Stomach (tissue), 9 donors: ENCODE measurements around the gene PRODH2. TPM values are rescaled to one million over a fixed set of nuclear protein-coding genes. Genes with fewer than 3 reads are reported as not detected.

Experiments used
- DNase-seq, 2 donors: peaks; one replicate each; pipeline versions ENCODE4 v3.0.0 to v3.0.0-alpha.2; 2013 to 2019
- H3K27ac ChIP-seq, 5 donors: fragments of 200-600 bp in 4 of 5; sonication (generic) in 4 of 5; one replicate each; pipeline ENCODE4 v1.5.1; 2013 to 2019; ENCODE audit warnings: mild to moderate bottlenecking in 1 of 5, moderate library complexity in 1 of 5
- H3K27me3 ChIP-seq, 3 donors: fragments of 200-600 bp; sonication (generic); one replicate each; pipeline ENCODE4 v1.5.1; 2017 to 2019; ENCODE audit warnings: mixed run types in 1 of 3
- H3K36me3 ChIP-seq, 4 donors: fragments of 200-600 bp; sonication (generic); 1 replicate in 3 of 4; 2 replicates in 1 of 4; pipeline ENCODE4 v1.5.1; 2016 to 2019
- H3K4me1 ChIP-seq, 4 donors: fragments of 200-600 bp; sonication (generic); one replicate each; pipeline ENCODE4 v1.5.1; 2016 to 2019
- H3K4me3 ChIP-seq, 4 donors: fragments of 200-600 bp; sonication (generic) in 3 of 4; one replicate each; pipeline ENCODE4 v1.5.1; 2016 to 2019; ENCODE audit warnings: mild to moderate bottlenecking in 1 of 4
- H3K9me3 ChIP-seq, 4 donors: fragments of 200-600 bp; sonication (generic); one replicate each; pipeline ENCODE4 v1.5.1; 2016 to 2019
- EP300 ChIP-seq: sonication (generic); formaldehyde crosslinking; IDR thresholded peaks from one replicate; pipeline ENCODE4 v1.6.1; 2017; ENCODE audit warnings: antibody characterized with exemption
- POLR2A ChIP-seq, 4 donors: fragments of 450-650 bp; IDR thresholded peaks; one replicate each; pipeline ENCODE4 v1.6.1; 2016; ENCODE audit warnings: antibody characterized with exemption in 4 of 4, control low read depth in 2 of 4, mild to moderate bottlenecking in 1 of 4, moderate library complexity in 1 of 4
- POLR2AphosphoS5 ChIP-seq, 3 donors: sonication (generic); formaldehyde crosslinking; IDR thresholded peaks; one replicate each; pipeline ENCODE4 v1.6.1; 2016; ENCODE audit warnings: antibody characterized with exemption in 3 of 3
- WGBS, 5 donors: extraction: QIAGEN DNeasy Blood & Tissue Kit in 3 of 5; methylation state at CpG; one replicate each; pipeline versions ENCODE4 v1.1.5 to v1.1.7; 2013 to 2018; 5-methylcytosine and 5-hydroxymethylcytosine counted together
- intact Hi-C: fragments of 100-400 bp; cut with DNase I; formaldehyde crosslinking; loops from one replicate; pipeline ENCODE4 v1.15.1; 2023; ENCODE audit warnings: low total_unique reads
- polyA plus RNA-seq, 3 donors: library from polyadenylated mRNA; stranded (reverse); fragments of 200-250 nt; gene quantifications; one replicate each; pipeline ENCODE4 v1.2.3, GENCODE V29; 2013
- total RNA-seq, 5 donors: library from RNA; depleted of rRNA; stranded (reverse); fragments of >200 nt; gene quantifications; one replicate each; pipeline versions ENCODE4 v1.1.0 to v1.2.3, GENCODE V29; 2014 to 2016
- TF ChIP-seq, protein P1 (sequence below), 7 experiments: fragments of 450-650 bp in 4 of 7; fragments of 200-600 bp in 3 of 7; sonication (generic) in 3 of 7; IDR thresholded peaks; one replicate each; pipeline ENCODE4 v1.5.1; 2016 to 2019; ENCODE audit warnings: antibody characterized with exemption in 7 of 7, control low read depth in 2 of 7, mild to moderate bottlenecking in 1 of 7
- donor health status: healthy with polysubstance abuse.
- donor health status: Bipolar disorder and iron deficiency.
- donor health status: healthy.

PRODH2 gene
- total and polyA plus RNA-seq, 8 donors: 0.23 TPM; not detected in 7

DNA sequence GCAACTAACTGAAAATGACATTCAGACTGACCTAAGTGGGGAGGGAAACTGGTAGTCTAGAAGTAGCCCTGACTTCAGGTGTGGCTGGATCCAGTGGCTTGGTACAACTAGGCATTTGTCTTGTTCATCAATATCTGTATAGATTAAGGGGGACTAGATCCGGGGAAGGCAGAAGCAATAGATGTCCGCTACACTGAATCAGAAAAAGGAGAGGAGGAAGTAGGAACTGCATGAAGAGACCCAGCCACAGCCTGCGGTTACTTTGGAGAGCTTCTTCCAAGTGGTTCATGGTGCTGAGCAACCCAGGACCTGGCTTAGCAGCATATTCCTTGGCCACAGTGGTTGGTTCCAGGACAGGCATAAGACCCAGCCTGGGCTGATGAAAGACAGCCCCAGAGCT, 9.9 kb upstream of the PRODH2 start:
- DNase-seq: no peak
- Histone ChIP-seq H3K27me3 (peaks cover 0 to 71% (median 4%) of the 10 kb centered on the region in 3 donors), H3K27ac (no peak overlapping the region), H3K9me3 (no peaks in the 10 kb centered on the region), H3K4me3 (no peak overlapping the region), H3K36me3 (no peaks in the 10 kb centered on the region), H3K4me1 (peaks cover 0 to 6% (median 0%) of the 10 kb centered on the region in 4 donors)
- intact Hi-C loops: no loop called here
- WGBS, 5 donors: 68 to 82% (median 76%) methylated on average over 3 of the region's 3 CpGs
- TF ChIP-seq EP300 (no peak), POLR2AphosphoS5 (IDR thresholded peaks at IDR 0.05) (no peak), POLR2A (IDR thresholded peaks at IDR 0.05) (no peak)
- TF ChIP-seq, protein P1, sequence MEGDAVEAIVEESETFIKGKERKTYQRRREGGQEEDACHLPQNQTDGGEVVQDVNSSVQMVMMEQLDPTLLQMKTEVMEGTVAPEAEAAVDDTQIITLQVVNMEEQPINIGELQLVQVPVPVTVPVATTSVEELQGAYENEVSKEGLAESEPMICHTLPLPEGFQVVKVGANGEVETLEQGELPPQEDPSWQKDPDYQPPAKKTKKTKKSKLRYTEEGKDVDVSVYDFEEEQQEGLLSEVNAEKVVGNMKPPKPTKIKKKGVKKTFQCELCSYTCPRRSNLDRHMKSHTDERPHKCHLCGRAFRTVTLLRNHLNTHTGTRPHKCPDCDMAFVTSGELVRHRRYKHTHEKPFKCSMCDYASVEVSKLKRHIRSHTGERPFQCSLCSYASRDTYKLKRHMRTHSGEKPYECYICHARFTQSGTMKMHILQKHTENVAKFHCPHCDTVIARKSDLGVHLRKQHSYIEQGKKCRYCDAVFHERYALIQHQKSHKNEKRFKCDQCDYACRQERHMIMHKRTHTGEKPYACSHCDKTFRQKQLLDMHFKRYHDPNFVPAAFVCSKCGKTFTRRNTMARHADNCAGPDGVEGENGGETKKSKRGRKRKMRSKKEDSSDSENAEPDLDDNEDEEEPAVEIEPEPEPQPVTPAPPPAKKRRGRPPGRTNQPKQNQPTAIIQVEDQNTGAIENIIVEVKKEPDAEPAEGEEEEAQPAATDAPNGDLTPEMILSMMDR (IDR thresholded peaks at IDR 0.05): no peak

DNA sequence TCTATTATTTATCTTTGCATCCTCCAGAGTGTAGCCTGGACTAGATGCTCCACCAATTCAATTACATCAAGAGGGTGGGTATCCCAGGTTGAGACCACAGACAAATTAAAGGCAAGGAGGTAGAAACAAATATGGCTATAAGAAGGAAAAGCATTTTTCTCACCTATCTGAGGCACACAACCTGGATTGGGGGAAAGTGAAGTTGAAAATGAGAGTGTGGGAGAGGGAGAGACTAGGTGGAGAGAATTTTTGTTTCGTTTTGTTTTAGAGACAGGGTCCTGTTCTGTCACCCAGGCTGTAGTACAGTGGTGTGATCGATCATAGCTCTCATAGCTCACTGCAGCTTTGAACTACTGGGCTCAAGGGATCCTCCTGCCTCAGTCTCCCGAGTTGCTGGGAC, 5.8 kb upstream of the PRODH2 start:
- H3K9me3 ChIP-seq: no peaks in the 10 kb centered on the region
- no peak overlapping the region for H3K27ac ChIP-seq
- TF ChIP-seq POLR2A (IDR thresholded peaks at IDR 0.05) (no peak), POLR2AphosphoS5 (IDR thresholded peaks at IDR 0.05) (no peak), EP300 (no peak)
- TF ChIP-seq, protein P1 (IDR thresholded peaks at IDR 0.05): no peak
- H3K4me1 ChIP-seq: peaks cover 0 to 6% (median 0%) of the 10 kb centered on the region in 4 donors
- H3K27me3 ChIP-seq: peaks cover 0 to 68% (median 0%) of the 10 kb centered on the region in 3 donors
- H3K36me3 ChIP-seq: no peaks in the 10 kb centered on the region
- WGBS, 5 donors: 55 to 70% (median 65%) methylated on average over 3 of the region's 3 CpGs
- intact Hi-C loops: no loop called here
- H3K4me3 ChIP-seq: no peak overlapping the region
- no peak for DNase-seq

DNA sequence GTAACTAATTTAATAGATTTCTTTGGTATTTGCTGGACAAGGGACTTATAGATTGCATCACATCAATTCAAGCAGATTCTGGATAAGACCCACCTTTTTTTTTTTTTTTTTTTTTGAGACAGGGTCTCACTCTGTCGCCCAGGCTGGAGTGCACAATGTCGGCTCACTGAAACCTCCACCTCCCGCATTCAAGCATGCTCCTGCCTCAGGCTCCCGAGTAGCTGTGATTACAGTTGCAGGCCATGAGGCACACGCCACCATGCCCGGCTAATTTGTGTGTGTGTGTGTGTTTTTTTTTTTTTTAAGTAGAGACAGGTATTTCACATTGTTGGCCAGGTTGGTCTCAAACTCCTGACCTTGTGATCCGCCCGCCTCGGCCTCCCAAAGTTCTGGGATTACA, 4.2 kb upstream of the PRODH2 start:
- WGBS, 5 donors: 70 to 86% (median 79%) methylated on average over 9 of the region's 9 CpGs
- H3K4me1 ChIP-seq: peaks cover 0 to 6% (median 0%) of the 10 kb centered on the region in 4 donors
- TF ChIP-seq, protein P1 (IDR thresholded peaks at IDR 0.05): no peak
- TF ChIP-seq POLR2A (IDR thresholded peaks at IDR 0.05) (no peak), EP300 (no peak), POLR2AphosphoS5 (IDR thresholded peaks at IDR 0.05) (no peak)
- intact Hi-C loops: no loop called here
- H3K27me3 ChIP-seq: peaks cover 0 to 71% (median 0%) of the 10 kb centered on the region in 3 donors
- no peak overlapping the region for H3K4me3 ChIP-seq
- H3K36me3 ChIP-seq: no peaks in the 10 kb centered on the region
- H3K27ac ChIP-seq: no peak overlapping the region
- DNase-seq: no peak
- no peaks in the 10 kb centered on the region for H3K9me3 ChIP-seq

DNA sequence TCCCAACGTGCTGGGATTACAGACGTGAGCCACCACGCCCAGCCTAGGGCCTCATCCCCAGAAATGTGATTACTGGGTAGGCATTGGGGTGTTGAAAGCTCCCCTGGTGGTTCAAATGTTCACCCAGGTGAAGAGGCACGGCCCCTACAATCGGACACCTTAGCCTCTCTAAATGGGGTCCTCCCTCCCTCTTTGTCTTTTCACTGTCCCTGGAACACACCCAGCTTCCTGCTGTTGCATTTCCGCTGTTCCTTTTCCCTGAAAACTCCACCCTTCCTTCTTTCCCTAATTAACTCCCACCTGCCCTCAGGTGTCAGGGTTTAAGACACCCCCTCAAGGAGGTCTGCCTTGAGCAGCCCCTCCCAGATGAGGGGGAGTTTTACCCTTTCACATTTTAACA, 3.6 kb upstream of the PRODH2 start:
- intact Hi-C loops: no loop called here
- H3K27me3 ChIP-seq: peaks cover 0 to 71% (median 0%) of the 10 kb centered on the region in 3 donors
- WGBS, 5 donors: 24 to 33% (median 30%) methylated on average over 6 of the region's 6 CpGs
- no peak overlapping the region for H3K4me3 ChIP-seq
- no peak overlapping the region for H3K27ac ChIP-seq
- H3K36me3 ChIP-seq: no peaks in the 10 kb centered on the region
- TF ChIP-seq POLR2AphosphoS5 (IDR thresholded peaks at IDR 0.05) (no peak), POLR2A (IDR thresholded peaks at IDR 0.05) (no peak), EP300 (no peak)
- TF ChIP-seq, protein P1 (IDR thresholded peaks at IDR 0.05): no peak
- no peaks in the 10 kb centered on the region for H3K9me3 ChIP-seq
- H3K4me1 ChIP-seq: peaks cover 0 to 6% (median 0%) of the 10 kb centered on the region in 4 donors
- DNase-seq: no peak
